NK-92 (cell line): ENCODE measurements around the gene MAPKAPK3.

Experiments used
- DNase-seq: peaks from one replicate; lab custom pipeline; 2025; ENCODE audit not compliant: unreplicated experiment; lab: John Stamatoyannopoulos, UW

Gene MAPKAPK3

GRCh38 chr3:50587373-50587772, 29.6 kb upstream of the MAPKAPK3 start:
- DNase-seq, result no peak

- DNase-seq, result no peak
Observed at GRCh38 chr3:50587806-50588758, 28.9 kb upstream of the MAPKAPK3 start.

GRCh38 chr3:50588759-50589433, 28.1 kb upstream of the MAPKAPK3 start:
- DNase-seq, result no peak

GRCh38 chr3:50591196-50591741, 25.7 kb upstream of the MAPKAPK3 start:
- no peak for DNase-seq

- no peak for DNase-seq
Observed at GRCh38 chr3:50592568-50592967, 24.4 kb upstream of the MAPKAPK3 start.

- no peak for DNase-seq
Observed at GRCh38 chr3:50594253-50594785, 22.6 kb upstream of the MAPKAPK3 start.

- DNase-seq, result no peak
Observed at GRCh38 chr3:50599115-50599715, 17.7 kb upstream of the MAPKAPK3 start.

- DNase-seq, result no peak
Observed at GRCh38 chr3:50599716-50600118, 17.2 kb upstream of the MAPKAPK3 start.

GRCh38 chr3:50600141-50600753, 16.7 kb upstream of the MAPKAPK3 start:
- no peak for DNase-seq

GRCh38 chr3:50600841-50601591, 15.9 kb upstream of the MAPKAPK3 start:
- no peak for DNase-seq

GRCh38 chr3:50602595-50603191, 14.3 kb upstream of the MAPKAPK3 start:
- DNase-seq, result no peak

- DNase-seq, result no peak
Observed at GRCh38 chr3:50603261-50604109, 13.5 kb upstream of the MAPKAPK3 start.

- DNase-seq, result no peak
Observed at GRCh38 chr3:50604110-50604621, 12.8 kb upstream of the MAPKAPK3 start.

GRCh38 chr3:50604628-50605588, 12.0 kb upstream of the MAPKAPK3 start:
- no peak for DNase-seq

- no peak for DNase-seq
Observed at GRCh38 chr3:50605901-50606326, 11.0 kb upstream of the MAPKAPK3 start.

GRCh38 chr3:50606596-50606995, 10.4 kb upstream of the MAPKAPK3 start:
- DNase-seq, result no peak
